HepG2 (cell line): ENCODE results near the gene ST13. TPM values are rescaled to one million over a fixed set of nuclear protein-coding genes. Genes with fewer than 3 reads are reported as not detected.
"Not testable (repeated sequence)": the region's sequence is repeated elsewhere in the genome, so short reads cannot be mapped to it uniquely, and the experiment has no call there.

ENCODE experiments used
- ATAC-seq: fragments of 200-7000 bp; cut with Tn5 transposase; 3 replicates; pipeline ENCODE4 v1.9.1; 2020; ENCODE audit warnings: mild to moderate bottlenecking, moderate library complexity
- BruUV-seq: library from RNA; stranded (reverse); fragments of 400-500 nt; replicated peaks from 2 replicates; lab custom pipeline; 2021; lab: Mats Ljungman, UMichigan
- CTCF ChIA-PET: fragments of 300-600 bp; formaldehyde crosslinking; extraction: SDS; loops from one replicate; lab custom pipeline; 2021; ENCODE audit warnings: low total read pairs, inconsistent platforms, low intra/inter-chr PET ratio; lab: Yijun Ruan, JAX
- POLR2A ChIA-PET: fragments of 350-600 bp; sonication (Branson Sonifier 250); formaldehyde crosslinking; loops from one replicate; lab custom pipeline; 2020; ENCODE audit warnings: antibody characterized with exemption, inconsistent platforms; lab: Yijun Ruan, JAX
- DNase-seq: peaks from one replicate; pipeline ENCODE4 v3.0.0-alpha.2; 2015; ENCODE audit warnings: low spot score
- FAIRE-seq: peaks from 3 replicates; lab custom pipeline; 2011; peaks lifted over from hg19 to GRCh38; lab: Jason Lieb, UNC
- H2AFZ ChIP-seq: one replicate; pipeline ENCODE4 v1.6.1; 2011; ENCODE audit warnings: low read length, inconsistent platforms
- H3K27ac ChIP-seq: fragments of 300-600 bp; 3 replicates; pipeline ENCODE4 v1.8.0; 2011; ENCODE audit warnings: mixed run types, mild to moderate bottlenecking, mixed read lengths, low read length, inconsistent platforms; ENCODE audit not compliant: insufficient read depth; ENCODE audit errors: extremely low read length
- H3K27me3 ChIP-seq, 2 experiments: fragments of 200-600 bp in 1 of 2; 2 replicates in 1 of 2; 3 replicates in 1 of 2; pipeline versions ENCODE4 v1.6.0 to v1.8.0; 2011; ENCODE audit warnings: low read length in 2 of 2, mild to moderate bottlenecking in 2 of 2, moderate library complexity in 2 of 2, inconsistent platforms in 1 of 2; ENCODE audit not compliant: insufficient read depth in 2 of 2, control insufficient read depth in 1 of 2
- H3K36me3 ChIP-seq, 2 experiments: fragments of 200-600 bp in 1 of 2; replicated peaks in 1 of 2; 2 replicates in 1 of 2; 3 replicates in 1 of 2; pipeline versions ENCODE4 v1.5.1 to v1.8.0; 2011; ENCODE audit warnings: low read length in 2 of 2, inconsistent platforms in 1 of 2; ENCODE audit not compliant: insufficient read depth in 2 of 2, control insufficient read depth in 1 of 2
- H3K4me1 ChIP-seq: 2 replicates; pipeline ENCODE4 v1.5.1; 2012; ENCODE audit warnings: low read length, inconsistent platforms; ENCODE audit not compliant: insufficient read depth
- H3K4me2 ChIP-seq: 2 replicates; pipeline ENCODE4 v1.6.0; 2011; ENCODE audit warnings: low read depth, low read length, inconsistent platforms
- H3K4me3 ChIP-seq, 3 experiments: fragments of 200-600 bp in 1 of 3; sonication (generic), shearing (Covaris generic) in 1 of 3; replicated peaks in 1 of 3; 2 replicates each; pipeline ENCODE4 v1.5.1; 2011 to 2016; ENCODE audit warnings: low read length in 3 of 3, inconsistent platforms in 2 of 3, low read depth in 2 of 3, mild to moderate bottlenecking in 2 of 3, control low read depth in 1 of 3, mixed read lengths in 1 of 3; ENCODE audit not compliant: insufficient read depth in 1 of 3
- H3K79me2 ChIP-seq: one replicate; pipeline ENCODE4 v1.6.1; 2011; ENCODE audit warnings: low read length, inconsistent platforms; ENCODE audit not compliant: insufficient read depth
- H3K9ac ChIP-seq: 2 replicates; pipeline ENCODE4 v1.6.0; 2011; ENCODE audit warnings: mild to moderate bottlenecking, low read depth, low read length, inconsistent platforms; ENCODE audit not compliant: insufficient read depth
- H3K9me3 ChIP-seq: 2 replicates; pipeline ENCODE4 v1.5.1; 2012; ENCODE audit warnings: mild to moderate bottlenecking, low read length
- H4K20me1 ChIP-seq: 2 replicates; pipeline ENCODE4 v1.6.0; 2011; ENCODE audit warnings: inconsistent platforms, mild to moderate bottlenecking, low read length, moderate library complexity; ENCODE audit not compliant: insufficient read depth
- ADNP ChIP-seq: sonication (generic); formaldehyde crosslinking; IDR thresholded peaks from 2 replicates; pipeline ENCODE4 v1.4.0; 2020; ENCODE audit warnings: missing genetic modification reagents
- CREB1 ChIP-seq, 2 experiments: fragments of 450-650 bp in 1 of 2; IDR thresholded peaks; 2 replicates each; pipeline ENCODE4 v1.6.1; 2016 to 2017; ENCODE audit warnings: control low read depth in 1 of 2, mild to moderate bottlenecking in 1 of 2, missing compliant biosample characterization in 1 of 2, missing genetic modification characterization in 1 of 2
- FOXA1 ChIP-seq, 2 experiments: fragments of 450-650 bp in 1 of 2; sonication (generic) in 1 of 2; formaldehyde crosslinking in 1 of 2; IDR thresholded peaks; 2 replicates each; pipeline versions ENCODE4 v1.4.0 to v1.6.1; 2016 to 2020; ENCODE audit warnings: missing genetic modification reagents in 1 of 2
- HNF4A ChIP-seq: sonication (generic); formaldehyde crosslinking; IDR thresholded peaks from 2 replicates; pipeline ENCODE4 v1.4.0; 2020; ENCODE audit warnings: missing genetic modification reagents
- NR2F6 ChIP-seq, 2 experiments: IDR thresholded peaks; 2 replicates each; pipeline ENCODE4 v1.6.1; 2016; ENCODE audit warnings: antibody characterized with exemption in 1 of 2, mild to moderate bottlenecking in 1 of 2
- PHF21A ChIP-seq: sonication (generic); formaldehyde crosslinking; IDR thresholded peaks from 2 replicates; pipeline ENCODE4 v1.5.0; 2020; ENCODE audit warnings: mild to moderate bottlenecking, missing genetic modification reagents
- POGZ ChIP-seq: sonication (generic); formaldehyde crosslinking; IDR thresholded peaks from 2 replicates; pipeline ENCODE4 v1.4.0; 2020; ENCODE audit warnings: mild to moderate bottlenecking, missing genetic modification reagents
- RARA ChIP-seq: IDR thresholded peaks from 2 replicates; pipeline ENCODE4 v1.6.1; 2016; ENCODE audit warnings: missing genetic modification reagents, missing compliant biosample characterization
- SALL1 ChIP-seq: sonication (generic); formaldehyde crosslinking; IDR thresholded peaks from 2 replicates; pipeline ENCODE4 v1.8.0; 2022; ENCODE audit warnings: mild to moderate bottlenecking, missing genetic modification reagents
- SP5 ChIP-seq: IDR thresholded peaks from 2 replicates; pipeline ENCODE4 v1.6.1; 2016; ENCODE audit warnings: low read depth, borderline replicate concordance
- ZMYM2 ChIP-seq: sonication (generic); formaldehyde crosslinking; IDR thresholded peaks from 2 replicates; pipeline ENCODE4 v1.8.0; 2022; ENCODE audit warnings: mild to moderate bottlenecking, missing genetic modification reagents
- ZMYM3 ChIP-seq: sonication (generic); formaldehyde crosslinking; IDR thresholded peaks from 2 replicates; pipeline ENCODE4 v1.5.1; 2020; ENCODE audit warnings: mild to moderate bottlenecking, missing genetic modification reagents
- WGBS: methylation state at CpG from one replicate; pipeline ENCODE4 v1.1.6; 2017; ENCODE audit warnings: low lambda C conversion rate; 5-methylcytosine and 5-hydroxymethylcytosine counted together
- in situ Hi-C: cut with HindIII; loops from 2 replicates; pipeline ENCODE4 v1.10.0; 2017; ENCODE audit warnings: low pct_unique_long_range_greater_than_20kb; ENCODE audit not compliant: extremely low pct_ligation_motif_present
- intact Hi-C: fragments of 100-400 bp; cut with micrococcal nuclease; formaldehyde crosslinking; loops from one replicate; pipeline ENCODE4 v1.10.0; 2022; ENCODE audit not compliant: unreplicated experiment
- polyA plus RNA-seq, 8 experiments: library from polyadenylated mRNA; depleted of rRNA in 3 of 8; stranded (reverse) in 7 of 8; unstranded in 1 of 8; fragments of >200 nt; fragmentation: Illumina TruSeq in 4 of 8; extraction: Trizol in 4 of 8; gene quantifications; 2 replicates each; pipeline versions ENCODE4 v1.2.1 to v1.2.3, GENCODE V29; 2011 to 2016; ENCODE audit warnings: low read depth in 4 of 8, missing spikeins in 1 of 8, mixed read lengths in 1 of 8; ENCODE audit not compliant: insufficient read depth in 1 of 8
- total RNA-seq, 5 experiments: library from RNA; depleted of rRNA; stranded (reverse); fragments of >200 nt; fragmentation: Illumina TruSeq; extraction: Trizol; gene quantifications; 2 replicates each; pipeline ENCODE4 v1.2.3, GENCODE V29; 2016; ENCODE audit warnings: low read depth in 1 of 5
- TF ChIP-seq, protein P1 (sequence below): IDR thresholded peaks from 2 replicates; pipeline ENCODE4 v1.4.0; 2020; ENCODE audit warnings: mild to moderate bottlenecking, missing genetic modification reagents
- TF ChIP-seq, protein P2 (sequence below): IDR thresholded peaks from 2 replicates; pipeline ENCODE4 v1.6.1; 2012; ENCODE audit warnings: low read depth, low read length, improper control_type of control experiment
- TF ChIP-seq, protein P3 (sequence below): sonication (generic); formaldehyde crosslinking; conservative IDR thresholded peaks from 2 replicates; pipeline ENCODE4 v1.4.0; 2020; ENCODE audit warnings: mild to moderate bottlenecking, missing genetic modification reagents, moderate library complexity

Gene ST13
- total and polyA plus RNA-seq, 2 of the 13 experiments (the other 11 are each of a cell fraction or from before 2014, with no cell fraction given) = 110 to 274 TPM

DNA sequence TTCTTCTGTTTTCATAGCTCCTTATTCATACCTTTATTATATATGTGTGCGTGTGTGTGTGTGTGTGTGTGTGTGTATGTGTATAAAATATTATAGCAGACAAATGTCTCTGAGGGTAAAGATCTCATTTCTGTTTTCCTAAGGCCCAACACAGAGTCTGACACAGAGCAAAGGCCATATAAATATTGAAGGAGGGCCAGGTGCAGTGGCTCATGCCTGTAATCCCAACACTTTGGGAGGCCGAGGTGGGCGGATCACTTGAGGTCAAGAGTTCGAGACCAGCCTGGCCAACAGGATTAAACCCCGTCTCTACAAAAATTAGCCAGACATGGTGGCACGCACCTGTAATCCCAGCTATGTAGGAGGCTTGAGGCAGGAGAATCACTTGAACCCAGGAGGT lies 11.9 kb upstream of the ST13 start:
- H3K79me2 ChIP-seq; H3K4me3 ChIP-seq; H4K20me1 ChIP-seq; H3K9me3 ChIP-seq; BruUV-seq; H3K9ac ChIP-seq; H3K27me3 ChIP-seq; H2AFZ ChIP-seq; in situ Hi-C loops; H3K36me3 ChIP-seq; intact Hi-C loops; CTCF ChIA-PET; TF ChIP-seq NR2F6 (CRISPR knock-in tag; IDR thresholded peaks at IDR 0.05); CREB1 (IDR thresholded peaks at IDR 0.05); FOXA1 (IDR thresholded peaks at IDR 0.05): not testable (repeated sequence)
- POLR2A ChIA-PET = interaction anchor here (3.3 kb wide), 1 partner anchor 11 kb away, joined by 18 read pairs; the partner anchor contains the start of genes ST13 and XPNPEP3
- FAIRE-seq = peak; percentile 18
- WGBS = 36% methylated on average over 6 of the region's 6 CpGs
- H3K27ac ChIP-seq = peak overlapping the region; percentile 48
- peaks cover 34% of the 10 kb centered on the region for H3K4me1 ChIP-seq
- DNase-seq = peak; percentile 40
- H3K4me2 ChIP-seq = 0 out of 2 replicates have a peak overlapping the region, but pooled peaks have one; percentile 12
- ATAC-seq = peak; percentile 82
- TF ChIP-seq, protein P1, sequence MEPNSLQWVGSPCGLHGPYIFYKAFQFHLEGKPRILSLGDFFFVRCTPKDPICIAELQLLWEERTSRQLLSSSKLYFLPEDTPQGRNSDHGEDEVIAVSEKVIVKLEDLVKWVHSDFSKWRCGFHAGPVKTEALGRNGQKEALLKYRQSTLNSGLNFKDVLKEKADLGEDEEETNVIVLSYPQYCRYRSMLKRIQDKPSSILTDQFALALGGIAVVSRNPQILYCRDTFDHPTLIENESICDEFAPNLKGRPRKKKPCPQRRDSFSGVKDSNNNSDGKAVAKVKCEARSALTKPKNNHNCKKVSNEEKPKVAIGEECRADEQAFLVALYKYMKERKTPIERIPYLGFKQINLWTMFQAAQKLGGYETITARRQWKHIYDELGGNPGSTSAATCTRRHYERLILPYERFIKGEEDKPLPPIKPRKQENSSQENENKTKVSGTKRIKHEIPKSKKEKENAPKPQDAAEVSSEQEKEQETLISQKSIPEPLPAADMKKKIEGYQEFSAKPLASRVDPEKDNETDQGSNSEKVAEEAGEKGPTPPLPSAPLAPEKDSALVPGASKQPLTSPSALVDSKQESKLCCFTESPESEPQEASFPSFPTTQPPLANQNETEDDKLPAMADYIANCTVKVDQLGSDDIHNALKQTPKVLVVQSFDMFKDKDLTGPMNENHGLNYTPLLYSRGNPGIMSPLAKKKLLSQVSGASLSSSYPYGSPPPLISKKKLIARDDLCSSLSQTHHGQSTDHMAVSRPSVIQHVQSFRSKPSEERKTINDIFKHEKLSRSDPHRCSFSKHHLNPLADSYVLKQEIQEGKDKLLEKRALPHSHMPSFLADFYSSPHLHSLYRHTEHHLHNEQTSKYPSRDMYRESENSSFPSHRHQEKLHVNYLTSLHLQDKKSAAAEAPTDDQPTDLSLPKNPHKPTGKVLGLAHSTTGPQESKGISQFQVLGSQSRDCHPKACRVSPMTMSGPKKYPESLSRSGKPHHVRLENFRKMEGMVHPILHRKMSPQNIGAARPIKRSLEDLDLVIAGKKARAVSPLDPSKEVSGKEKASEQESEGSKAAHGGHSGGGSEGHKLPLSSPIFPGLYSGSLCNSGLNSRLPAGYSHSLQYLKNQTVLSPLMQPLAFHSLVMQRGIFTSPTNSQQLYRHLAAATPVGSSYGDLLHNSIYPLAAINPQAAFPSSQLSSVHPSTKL (CRISPR knock-in tag) = 0 out of 2 replicates have a peak, but pooled peaks have one; percentile 23
- TF ChIP-seq, protein P2, sequence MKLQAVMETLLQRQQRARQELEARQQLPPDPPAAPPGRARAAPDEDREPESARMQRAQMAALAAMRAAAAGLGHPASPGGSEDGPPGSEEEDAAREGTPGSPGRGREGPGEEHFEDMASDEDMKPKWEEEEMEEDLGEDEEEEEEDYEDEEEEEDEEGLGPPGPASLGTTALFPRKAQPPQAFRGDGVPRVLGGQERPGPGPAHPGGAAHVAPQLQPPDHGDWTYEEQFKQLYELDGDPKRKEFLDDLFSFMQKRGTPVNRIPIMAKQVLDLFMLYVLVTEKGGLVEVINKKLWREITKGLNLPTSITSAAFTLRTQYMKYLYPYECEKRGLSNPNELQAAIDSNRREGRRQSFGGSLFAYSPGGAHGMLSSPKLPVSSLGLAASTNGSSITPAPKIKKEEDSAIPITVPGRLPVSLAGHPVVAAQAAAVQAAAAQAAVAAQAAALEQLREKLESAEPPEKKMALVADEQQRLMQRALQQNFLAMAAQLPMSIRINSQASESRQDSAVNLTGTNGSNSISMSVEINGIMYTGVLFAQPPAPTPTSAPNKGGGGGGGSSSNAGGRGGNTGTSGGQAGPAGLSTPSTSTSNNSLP = 0 out of 2 replicates have a peak, but pooled peaks have one; percentile 36
- peak; percentile 25; the same call in 1 of the 2 replicates for TF ChIP-seq SP5 (CRISPR knock-in tag)
- TF ChIP-seq PHF21A (CRISPR knock-in tag) = 0 out of 2 replicates have a peak, but pooled peaks have one; percentile 25
- TF ChIP-seq NR2F6 (IDR thresholded peaks at IDR 0.05) = 0 out of 2 replicates have a peak, but pooled peaks have one; percentile 39
- peak; percentile 72 for TF ChIP-seq SALL1 (CRISPR knock-in tag)
- TF ChIP-seq ADNP (CRISPR knock-in tag) = 0 out of 2 replicates have a peak, but pooled peaks have one; percentile 50
- TF ChIP-seq, protein P3, sequence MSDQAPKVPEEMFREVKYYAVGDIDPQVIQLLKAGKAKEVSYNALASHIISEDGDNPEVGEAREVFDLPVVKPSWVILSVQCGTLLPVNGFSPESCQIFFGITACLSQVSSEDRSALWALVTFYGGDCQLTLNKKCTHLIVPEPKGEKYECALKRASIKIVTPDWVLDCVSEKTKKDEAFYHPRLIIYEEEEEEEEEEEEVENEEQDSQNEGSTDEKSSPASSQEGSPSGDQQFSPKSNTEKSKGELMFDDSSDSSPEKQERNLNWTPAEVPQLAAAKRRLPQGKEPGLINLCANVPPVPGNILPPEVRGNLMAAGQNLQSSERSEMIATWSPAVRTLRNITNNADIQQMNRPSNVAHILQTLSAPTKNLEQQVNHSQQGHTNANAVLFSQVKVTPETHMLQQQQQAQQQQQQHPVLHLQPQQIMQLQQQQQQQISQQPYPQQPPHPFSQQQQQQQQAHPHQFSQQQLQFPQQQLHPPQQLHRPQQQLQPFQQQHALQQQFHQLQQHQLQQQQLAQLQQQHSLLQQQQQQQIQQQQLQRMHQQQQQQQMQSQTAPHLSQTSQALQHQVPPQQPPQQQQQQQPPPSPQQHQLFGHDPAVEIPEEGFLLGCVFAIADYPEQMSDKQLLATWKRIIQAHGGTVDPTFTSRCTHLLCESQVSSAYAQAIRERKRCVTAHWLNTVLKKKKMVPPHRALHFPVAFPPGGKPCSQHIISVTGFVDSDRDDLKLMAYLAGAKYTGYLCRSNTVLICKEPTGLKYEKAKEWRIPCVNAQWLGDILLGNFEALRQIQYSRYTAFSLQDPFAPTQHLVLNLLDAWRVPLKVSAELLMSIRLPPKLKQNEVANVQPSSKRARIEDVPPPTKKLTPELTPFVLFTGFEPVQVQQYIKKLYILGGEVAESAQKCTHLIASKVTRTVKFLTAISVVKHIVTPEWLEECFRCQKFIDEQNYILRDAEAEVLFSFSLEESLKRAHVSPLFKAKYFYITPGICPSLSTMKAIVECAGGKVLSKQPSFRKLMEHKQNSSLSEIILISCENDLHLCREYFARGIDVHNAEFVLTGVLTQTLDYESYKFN (CRISPR knock-in tag) = peak; percentile 47; the same call in 1 of the 2 replicates
- TF ChIP-seq ZMYM2 (CRISPR knock-in tag) = peak; percentile 78
- peak; percentile 52; the same call in 1 of the 2 replicates for TF ChIP-seq RARA
- TF ChIP-seq CREB1 (CRISPR knock-in tag; IDR thresholded peaks at IDR 0.05) = 0 out of 2 replicates have a peak, but pooled peaks have one; percentile 21
- TF ChIP-seq POGZ (CRISPR knock-in tag) = 0 out of 2 replicates have a peak, but pooled peaks have one; percentile 16
- 0 out of 2 replicates have a peak, but pooled peaks have one; percentile 15 for TF ChIP-seq FOXA1 (CRISPR knock-in tag; IDR thresholded peaks at IDR 0.05)
- TF ChIP-seq ZMYM3 (CRISPR knock-in tag) = peak; percentile 72
- peak; percentile 39; the same call in 1 of the 2 replicates for TF ChIP-seq HNF4A (CRISPR knock-in tag)
